HG03442 (cell line): Measurements from ENCODE around the gene COBL.

Experiments used
- ATAC-seq: cut with Tn5 transposase; IDR thresholded peaks from one replicate; pipeline ENCODE4 v1.9.1; 2021; ENCODE audit warnings: mild to moderate bottlenecking, moderate library complexity; ENCODE audit not compliant: unreplicated experiment

The COBL gene

DNA sequence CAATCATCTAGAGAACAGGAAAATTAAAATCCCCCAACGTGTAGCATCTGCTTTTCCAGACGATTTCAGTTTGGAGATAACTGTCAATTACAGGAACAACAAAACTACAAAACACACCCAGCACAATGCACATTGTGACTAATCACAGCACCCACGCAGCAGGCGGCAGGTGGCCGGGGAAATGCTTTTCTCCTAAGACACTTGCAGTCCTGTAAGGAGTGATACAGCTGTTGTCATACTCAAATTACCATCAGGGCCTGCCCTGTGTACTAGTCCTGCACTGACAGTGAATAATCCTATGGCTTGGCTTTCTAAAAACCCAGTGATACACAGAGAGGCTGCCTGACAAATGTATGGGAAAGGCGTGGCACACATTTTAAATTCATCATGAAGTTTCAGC, 37.8 kb downstream of the COBL start:
- no peak for ATAC-seq

GRCh38 chr7:51276967-51277366, 39.6 kb downstream of the COBL start:
- ATAC-seq, result no peak

DNA sequence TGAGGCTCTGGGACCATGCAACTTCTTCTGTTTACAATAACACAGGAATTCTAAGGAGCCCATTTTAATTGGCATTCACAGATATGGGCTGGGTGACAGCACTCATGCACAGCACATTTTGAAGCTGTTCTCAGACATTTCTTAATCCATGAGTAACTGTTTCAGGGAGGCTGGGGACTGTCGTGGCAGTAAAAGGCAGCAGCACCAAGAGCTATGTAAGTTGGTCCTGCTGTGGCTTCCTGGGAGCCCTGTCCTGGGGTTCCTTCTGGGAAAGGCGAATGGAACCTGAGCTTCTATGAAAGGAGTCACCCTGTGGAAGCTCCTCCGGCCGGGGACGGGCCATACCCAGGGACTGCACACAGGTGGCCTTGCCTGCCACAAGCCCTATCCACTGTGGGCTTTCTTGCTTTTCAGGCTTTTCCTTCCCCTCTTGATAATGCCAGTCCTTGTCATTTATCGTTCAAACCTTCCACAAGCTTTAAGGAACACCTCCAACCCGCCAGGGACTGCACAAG, 40.5 kb downstream of the COBL start:
- ATAC-seq, result no peak

DNA sequence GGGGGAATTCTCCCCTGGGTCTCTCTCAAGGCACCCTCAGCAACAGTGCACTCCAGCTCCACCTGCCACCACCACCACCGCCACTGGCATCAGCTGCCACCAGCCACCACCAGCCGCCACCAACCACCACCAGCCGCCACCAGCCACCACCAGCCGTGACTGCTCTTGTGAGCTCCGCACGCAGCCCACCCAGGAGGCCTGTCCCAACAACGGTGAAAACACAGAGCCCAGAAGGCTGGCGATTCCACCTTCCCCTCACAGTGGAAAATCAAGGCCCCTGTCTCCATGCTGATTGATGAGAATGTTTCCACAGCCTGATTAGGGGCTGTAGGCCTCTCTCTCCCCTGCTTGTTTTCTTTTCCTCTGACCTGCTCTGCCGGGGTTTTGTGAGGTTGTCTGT, 41.1 kb downstream of the COBL start:
- no peak for ATAC-seq

DNA sequence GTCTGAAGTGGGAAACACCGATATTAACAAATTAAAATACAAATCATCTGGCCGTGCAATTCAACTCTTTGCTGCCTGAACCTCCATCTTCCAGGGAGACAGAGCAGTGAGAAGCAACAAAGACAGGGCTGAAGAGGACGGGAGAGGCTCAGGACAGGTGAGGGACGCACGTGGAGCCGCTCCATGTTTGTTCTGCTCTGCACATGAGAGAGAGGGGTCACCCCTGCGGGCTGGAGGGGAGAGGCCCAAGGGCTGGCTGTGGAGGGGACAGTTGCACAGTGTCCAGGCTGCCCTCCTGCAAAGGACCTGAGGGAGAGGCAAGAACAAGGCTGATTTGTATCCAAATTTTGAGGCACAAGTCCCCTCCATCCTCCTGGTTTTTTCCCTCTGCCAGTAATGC, 41.7 kb downstream of the COBL start:
- no peak for ATAC-seq

DNA sequence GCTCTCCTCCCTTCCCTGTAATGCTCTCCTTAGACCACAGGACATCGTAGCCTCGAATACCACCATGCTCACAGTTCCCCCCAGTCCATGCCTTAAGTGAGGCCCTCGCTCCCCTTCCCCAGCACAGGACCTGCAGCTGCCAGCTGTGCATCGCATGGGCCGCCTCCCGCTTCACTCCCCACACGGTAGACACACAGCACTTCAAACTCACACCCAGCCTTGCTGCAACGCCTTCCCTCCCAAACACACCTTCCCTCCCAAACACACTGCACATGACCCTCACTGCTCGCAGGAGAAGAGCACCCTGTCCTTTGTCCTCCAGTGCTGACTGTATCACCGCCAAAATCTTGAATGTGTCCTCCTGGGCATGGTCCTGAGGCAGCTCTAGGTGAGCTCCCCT, 42.6 kb downstream of the COBL start:
- ATAC-seq, result no peak

DNA sequence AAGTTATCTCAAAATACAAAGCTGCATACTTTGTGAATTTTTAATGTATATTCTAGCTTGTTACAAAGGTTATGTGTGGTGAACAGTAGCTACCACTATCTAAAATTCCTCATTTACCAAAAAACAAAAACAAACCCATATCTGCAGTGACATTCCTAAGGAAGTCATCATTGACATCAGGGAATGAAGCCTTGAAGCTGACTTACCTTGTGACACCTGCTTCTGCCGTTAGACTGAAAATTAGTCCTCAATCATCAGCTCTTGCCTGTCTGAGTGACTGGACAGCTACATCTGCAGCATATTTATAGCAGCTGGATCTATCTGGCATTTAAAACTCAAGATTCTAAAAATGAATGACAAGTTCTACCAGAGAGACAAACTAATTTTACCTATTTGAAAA, 43.2 kb downstream of the COBL start:
- ATAC-seq, result no peak

GRCh38 chr7:51270965-51271364, 45.6 kb downstream of the COBL start:
- no peak for ATAC-seq

DNA sequence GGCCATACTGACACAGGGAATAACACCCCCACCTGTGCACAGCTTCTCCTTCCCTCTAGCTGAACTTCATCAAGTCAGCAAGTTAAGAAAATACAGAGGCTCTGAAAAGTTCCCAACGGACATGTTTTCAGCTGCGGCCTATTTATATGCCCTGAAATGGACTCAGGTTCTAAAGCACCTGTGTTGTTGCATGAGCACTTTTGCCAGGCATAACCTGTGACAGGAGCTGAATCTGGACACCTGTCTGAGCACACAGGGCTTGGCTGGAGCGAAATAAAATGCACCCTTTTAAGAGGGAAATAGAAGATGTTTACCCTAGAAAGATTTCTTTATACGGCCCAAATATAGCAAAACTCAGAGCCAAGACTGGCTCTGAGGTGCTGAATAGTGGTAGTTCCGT, 46.7 kb downstream of the COBL start:
- no peak for ATAC-seq

GRCh38 chr7:51269321-51269720, 47.3 kb downstream of the COBL start:
- no peak for ATAC-seq

GRCh38 chr7:51268859-51269258, 47.8 kb downstream of the COBL start:
- ATAC-seq, result no peak

- ATAC-seq, result no peak
Observed at GRCh38 chr7:51267169-51267568, 49.4 kb downstream of the COBL start.

DNA sequence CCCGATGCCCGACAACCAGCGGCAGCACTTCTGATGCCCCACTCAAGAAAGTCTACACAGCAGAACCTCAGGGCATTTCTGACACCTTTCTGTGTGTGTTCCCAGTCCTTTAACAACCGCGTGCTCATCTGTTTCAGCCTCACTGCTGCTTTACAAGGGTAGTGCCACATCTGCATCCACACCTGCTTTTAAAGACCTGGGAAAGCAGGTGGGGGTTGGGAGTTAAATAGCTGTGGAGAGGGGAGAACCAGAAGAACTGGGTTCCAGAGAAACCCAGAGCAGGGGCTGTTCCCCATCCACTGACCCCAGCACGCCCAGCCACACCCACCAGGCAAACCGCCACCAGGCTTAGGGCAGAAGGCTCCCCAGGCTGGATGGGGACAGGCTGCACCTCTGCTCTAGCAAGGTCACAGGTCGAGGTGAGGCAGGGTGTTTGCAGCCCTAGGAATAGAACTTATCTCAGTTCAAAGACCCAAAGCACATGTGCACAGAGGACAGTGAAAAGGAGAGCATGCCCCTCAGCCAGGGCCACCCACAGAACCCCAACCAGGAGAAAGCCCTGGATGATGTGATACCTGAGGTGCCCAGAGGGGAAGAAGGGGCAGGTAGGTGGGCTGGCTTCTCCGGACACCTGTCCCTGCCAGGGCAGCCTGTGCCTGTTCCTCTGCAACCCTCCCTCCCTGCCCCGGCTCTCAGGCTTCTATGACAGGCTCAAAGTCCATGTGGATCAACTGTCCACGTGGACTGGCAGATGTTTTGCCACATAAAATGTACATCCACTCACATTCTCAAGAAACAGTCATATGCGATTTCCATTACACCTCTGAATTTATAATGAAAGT, 51.3 kb downstream of the COBL start:
- no peak for ATAC-seq

DNA sequence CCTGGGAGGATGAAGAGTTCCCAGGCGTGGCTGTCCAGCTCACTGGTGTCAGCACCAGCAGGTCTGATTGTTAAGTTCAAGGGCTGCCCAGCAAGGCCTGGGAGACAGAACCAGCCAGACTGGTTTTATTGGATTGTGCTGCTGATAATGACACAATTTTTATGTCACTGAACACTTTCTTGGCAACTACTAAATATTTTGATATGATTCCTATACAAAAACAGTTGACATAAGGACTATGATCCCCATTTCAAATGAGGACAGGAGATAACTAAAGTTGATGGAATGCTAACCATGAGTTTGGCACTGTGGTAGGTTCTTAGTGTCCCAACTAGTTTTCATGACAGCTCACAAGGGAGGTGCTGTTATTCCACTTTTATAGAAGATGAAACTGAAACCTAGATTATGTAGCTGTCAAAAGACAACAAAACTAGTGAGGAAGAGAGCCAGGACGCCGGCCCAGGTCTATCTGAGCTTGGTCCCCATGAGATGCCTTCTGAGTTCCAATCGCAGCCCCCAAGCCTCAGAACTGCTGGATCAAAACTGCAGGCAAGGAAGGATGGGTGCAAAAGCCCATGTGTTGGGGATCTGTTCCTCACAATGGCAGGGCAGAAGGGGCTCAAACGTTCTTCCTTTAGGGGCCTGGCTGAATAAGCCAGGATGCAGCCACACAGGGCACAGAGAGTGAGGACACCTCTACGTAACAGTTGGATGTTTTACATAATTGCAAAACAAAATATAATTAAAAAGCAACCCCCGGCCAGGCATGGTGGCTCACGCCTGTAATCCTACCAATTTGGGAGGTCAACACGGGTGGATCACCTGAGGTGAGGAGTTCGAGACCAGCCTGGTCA, 52.8 kb downstream of the COBL start:
- no peak for ATAC-seq

DNA sequence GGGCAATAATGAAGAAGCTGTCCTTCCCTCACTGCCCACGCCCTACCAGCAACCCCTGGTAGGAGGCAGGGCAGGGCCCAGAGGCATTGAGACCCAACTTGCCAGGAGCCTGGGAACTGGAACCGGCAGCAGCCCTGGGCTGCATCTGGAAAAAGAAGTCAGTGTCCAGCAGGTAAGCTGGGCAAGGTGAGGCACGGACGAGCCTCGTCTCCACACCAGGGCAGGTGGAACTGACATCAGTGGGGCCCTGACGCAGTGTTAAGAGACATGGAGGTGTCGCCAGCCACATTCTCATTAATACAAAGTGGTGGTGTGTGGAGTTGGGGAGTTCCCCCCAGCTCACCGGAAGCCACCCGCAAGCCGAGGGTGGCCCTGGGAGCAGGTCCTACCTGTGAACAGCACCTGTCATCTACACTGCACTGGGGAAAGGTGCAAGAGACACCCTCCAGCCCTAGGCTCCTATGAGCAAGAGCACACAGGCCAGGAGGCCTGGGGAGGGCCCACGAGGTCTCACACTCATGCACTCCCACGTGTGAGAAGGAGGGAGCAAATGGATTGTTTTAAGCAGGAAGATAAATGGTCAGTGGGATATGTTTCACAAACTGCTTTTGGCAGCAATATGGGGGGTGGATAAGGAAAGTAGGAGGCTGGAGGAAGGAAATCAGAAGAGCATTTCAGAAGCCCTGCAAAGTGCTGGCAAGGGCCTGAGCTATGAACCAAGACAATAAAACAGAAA, 53.6 kb downstream of the COBL start:
- ATAC-seq, result no peak

DNA sequence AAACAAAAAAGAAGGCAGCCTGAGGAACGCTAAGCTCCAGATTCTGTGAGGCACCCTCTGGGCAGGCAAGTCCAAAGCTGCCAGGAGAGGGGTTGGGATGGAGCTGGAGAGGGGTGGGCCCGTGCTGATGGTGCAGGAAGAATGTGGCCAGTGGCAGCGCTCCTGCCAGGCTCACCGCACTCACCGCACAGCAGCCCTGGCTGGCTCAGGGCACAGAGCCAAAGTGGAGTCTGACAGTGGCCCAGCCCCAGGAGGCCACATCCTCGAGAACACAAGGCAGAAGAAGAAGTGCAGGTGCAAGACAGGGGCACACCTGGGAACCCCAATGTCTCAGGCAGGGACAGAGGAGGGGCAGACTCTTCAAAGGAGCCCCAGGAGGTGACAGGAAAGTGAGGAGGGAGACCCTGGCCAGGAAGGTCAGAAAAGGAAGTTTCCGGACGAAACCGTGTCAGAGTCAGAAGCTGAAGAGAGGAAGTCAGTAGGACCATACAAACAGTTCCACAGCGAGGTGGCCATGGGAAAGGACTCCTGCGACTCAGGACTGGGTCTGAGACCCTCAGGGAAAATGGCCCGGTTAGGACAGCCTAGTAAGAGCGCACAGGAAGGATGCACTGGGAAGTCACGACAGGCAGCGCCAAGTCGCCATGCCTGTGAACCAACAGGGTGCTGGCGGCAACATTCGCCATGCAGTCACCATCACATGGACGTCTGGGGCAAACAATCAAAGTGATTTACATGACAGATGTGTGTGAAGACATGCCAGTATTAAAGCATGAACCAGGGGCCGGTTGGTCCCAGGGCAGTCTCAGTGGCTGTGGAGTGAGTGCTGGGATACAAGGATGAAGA, 54.4 kb downstream of the COBL start:
- no peak for ATAC-seq

DNA sequence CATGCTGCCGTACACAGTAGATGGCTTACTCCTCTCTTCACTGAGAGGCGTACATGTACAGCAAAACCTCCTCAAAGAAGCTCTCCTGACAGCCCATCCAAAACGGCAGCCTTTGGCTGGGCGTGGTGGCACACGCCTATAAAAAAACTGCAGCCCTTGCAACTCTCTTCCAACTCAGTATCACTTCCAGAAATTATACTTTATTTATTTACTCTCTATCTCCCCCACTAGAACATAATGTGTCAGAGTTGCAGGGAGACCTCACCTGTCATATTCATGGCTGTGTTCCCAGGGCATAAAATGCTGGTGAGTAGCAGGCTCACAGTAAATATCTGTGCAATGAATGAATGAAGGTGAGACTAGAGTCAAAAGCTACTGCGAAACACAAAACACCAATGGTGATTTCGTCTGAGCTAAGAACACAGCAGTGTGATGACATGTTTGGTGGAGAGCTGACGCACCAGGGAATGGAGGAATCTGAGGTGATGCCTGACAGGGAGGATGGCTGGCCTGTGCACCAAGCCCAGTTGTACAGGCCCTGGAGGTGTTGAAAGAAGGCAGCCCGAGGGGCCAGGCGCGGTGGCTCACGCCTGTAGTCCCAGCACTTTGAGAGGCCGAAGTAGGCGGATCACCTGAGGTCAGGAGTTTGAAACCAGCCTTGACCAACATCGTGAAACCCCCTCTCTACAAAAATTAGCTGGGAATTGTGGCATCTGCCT, 55.3 kb downstream of the COBL start:
- ATAC-seq, result no peak

DNA sequence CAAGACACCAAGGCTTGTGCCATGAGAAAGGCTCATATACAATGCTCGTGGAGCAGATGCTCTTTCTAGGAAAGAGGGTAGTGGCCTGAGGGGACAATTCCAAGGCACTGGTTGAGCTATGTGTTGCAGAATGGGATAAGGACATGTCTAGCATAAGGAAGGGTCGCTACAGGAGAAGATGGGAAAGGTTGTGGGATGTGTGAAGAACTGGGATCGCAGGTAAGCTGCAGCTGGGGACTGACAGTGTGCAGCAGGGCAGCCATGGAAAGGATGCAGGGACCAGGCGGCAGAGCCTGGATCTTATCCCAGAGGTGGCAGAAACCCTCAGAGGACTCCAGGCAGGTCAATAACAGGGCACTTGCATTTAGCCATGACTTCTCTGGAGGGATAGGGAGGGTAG, 56.1 kb downstream of the COBL start:
- no peak for ATAC-seq

GRCh38 chr7:51259766-51260165, 56.8 kb downstream of the COBL start:
- ATAC-seq, result no peak

- no peak for ATAC-seq
Observed at GRCh38 chr7:51256916-51257315, 59.7 kb downstream of the COBL start.
